LoVo (cell line): Measurements from ENCODE around the gene RALGPS1.

ENCODE experiments used
- DNase-seq: peaks from one replicate; pipeline ENCODE4 v3.0.0-alpha.2; 2016; ENCODE audit warnings: low spot score

Gene RALGPS1

GRCh38 chr9:127224178-127224882 is 309.7 kb downstream of the RALGPS1 start:
- peak; percentile 84 for DNase-seq

DNA sequence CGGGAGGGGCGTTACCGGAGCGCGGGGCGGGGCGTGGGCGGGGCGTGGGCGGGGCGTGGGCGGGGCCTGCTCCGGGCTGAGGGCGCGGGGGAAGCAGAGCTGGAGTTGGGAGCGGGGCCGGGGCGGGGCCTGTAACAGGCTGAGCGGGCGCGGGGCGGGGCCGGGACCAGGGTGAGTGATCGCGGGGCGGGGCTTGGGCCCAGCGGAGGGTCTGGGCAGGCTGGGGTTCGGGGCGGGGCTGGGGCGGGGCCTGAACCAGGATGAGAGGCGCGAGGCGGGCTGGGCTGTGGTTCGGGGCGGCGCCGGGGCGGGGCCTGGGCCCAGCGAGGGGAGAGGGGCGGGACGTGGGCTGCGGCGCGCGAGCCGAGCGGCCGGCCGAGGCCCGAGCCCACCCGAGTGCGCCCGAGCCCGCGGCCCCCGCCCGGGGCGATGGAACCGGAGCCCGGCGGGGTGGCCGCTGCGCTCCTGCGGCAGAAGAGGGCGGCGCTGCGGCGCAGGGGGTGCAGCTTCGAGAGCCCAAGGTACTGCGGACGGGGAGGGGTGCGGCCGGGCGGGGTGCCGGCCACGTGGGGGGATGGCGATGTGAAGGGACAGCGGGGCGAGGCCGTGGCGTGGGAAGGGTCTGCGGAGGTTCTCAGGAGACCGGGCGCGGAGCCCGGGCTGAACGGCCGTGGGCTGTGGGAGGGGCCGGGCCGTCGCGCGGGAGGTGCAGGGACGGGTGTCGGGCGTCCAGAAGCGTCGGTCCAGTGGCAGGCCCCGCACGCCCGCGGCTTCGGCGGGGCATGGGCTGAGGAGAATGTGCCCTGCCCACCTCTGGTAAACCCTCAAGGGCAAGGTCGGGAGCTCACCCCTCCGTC is 310.5 kb downstream of the RALGPS1 start:
- peak; percentile 96 for DNase-seq

- no peak for DNase-seq
Observed at GRCh38 chr9:127225801-127226625, 311.4 kb downstream of the RALGPS1 start.

- no peak for DNase-seq
Observed at GRCh38 chr9:127229691-127230417, 315.3 kb downstream of the RALGPS1 start.

DNA sequence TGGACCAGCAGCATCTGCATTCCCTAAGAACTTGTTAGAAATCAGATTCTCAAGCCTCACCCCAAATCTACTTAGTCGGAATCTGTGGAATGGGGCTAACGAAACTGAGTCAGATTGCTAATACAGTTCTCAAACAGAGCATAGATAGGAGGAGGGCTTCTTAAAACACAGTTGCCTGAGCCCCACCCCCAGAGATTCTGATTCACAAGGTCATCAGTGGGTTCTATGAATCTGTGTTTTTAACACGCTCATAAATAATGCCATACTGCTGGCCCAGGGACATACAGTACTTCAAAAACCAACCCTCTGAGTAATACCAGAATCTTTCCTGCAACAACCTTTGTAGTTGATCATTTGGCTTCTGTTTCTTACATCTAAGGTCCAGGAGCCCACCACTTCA is 317.1 kb downstream of the RALGPS1 start:
- no peak for DNase-seq

DNA sequence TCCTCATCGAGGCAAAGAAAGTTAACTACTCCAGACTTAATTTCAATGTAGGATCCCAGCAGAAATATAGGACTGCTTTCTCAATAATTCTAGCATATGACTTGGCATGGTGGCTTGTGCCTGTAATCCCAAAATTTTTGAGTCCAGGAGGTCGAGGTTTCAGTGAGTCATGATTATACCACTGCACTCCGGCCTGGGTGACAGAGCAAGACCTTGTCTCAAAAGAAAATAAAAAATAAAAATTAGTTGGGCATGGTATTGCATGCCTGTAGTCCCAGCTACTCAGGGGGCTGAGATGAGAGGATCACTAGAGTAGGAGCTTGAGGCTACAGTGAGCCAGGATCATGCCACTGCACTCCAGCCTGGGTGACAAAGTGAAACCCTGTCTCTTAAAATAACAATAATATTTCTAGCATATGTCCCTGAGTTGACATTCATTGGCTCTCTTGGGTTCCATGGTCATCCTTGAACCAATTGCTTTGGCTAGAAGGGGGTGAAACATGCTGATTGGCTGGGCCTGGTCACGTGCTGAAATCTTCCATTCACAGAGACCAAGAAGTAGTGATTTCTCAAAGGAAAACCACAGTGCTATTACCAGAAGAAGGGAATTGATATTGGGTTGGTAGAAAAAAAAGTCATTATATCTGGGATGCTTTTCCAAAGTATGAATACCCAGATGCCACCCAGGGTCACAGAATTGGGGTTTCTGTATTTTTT is 318.4 kb downstream of the RALGPS1 start:
- DNase-seq: no peak

- DNase-seq: no peak
Observed at GRCh38 chr9:127233550-127233949, 319.0 kb downstream of the RALGPS1 start.

DNA sequence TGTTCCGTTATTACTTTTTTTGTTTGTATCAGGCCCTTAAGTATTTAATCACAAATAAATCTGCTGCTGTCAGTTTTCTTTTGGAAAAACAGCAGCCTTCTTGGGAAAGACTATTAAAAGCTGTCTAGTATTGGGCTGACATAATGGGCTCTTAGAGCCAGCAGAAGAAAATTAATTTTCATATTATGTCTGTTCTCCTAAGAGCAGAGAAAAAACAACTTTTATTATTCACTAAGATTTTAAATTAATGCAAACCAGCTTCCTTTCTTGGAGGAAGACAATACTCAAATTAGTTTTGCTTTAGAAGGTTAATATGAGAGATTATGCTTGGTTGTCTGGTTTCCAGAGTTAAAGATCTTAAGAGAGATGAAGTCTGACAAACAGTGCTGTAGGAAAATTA is 319.4 kb downstream of the RALGPS1 start:
- no peak for DNase-seq

DNA sequence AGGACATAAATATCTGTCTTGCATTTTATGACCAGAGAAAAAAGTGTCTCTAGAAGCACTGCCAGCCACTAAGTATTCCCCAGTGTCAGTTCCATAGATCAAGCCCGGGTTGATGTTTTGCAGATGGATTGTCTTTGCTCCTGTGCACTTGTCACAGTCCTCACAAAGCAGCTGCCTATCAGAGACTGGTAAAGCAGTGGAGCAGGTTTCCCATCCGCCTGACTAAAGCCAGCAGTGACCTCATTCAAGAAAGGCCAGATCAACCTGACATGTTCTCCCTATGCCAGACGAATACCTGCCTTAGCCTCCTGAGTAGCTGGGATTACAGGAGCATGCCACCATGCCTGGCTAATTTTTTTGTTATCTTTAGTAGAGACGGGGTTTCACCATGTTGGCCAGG is 323.2 kb downstream of the RALGPS1 start:
- no peak for DNase-seq

DNA sequence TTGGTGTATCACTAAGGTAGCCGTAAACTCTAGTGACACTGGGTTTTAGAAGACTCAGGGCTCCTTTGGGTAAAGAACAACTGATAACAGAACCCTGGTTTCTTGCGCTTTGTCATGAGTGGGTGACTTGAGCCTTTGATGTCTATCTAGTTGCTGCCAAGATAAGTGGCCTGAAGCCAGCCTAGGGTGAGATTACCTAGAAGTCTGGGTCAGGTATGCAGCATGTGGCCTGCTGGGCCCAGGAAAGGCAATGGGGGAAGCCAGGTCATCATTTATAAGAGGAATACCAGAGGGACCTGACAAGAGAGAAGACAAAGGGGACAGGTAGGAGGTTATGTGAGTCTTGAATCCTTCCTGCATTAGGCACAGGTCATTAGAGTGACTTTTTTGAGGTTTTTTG is 326.8 kb downstream of the RALGPS1 start:
- no peak for DNase-seq

DNA sequence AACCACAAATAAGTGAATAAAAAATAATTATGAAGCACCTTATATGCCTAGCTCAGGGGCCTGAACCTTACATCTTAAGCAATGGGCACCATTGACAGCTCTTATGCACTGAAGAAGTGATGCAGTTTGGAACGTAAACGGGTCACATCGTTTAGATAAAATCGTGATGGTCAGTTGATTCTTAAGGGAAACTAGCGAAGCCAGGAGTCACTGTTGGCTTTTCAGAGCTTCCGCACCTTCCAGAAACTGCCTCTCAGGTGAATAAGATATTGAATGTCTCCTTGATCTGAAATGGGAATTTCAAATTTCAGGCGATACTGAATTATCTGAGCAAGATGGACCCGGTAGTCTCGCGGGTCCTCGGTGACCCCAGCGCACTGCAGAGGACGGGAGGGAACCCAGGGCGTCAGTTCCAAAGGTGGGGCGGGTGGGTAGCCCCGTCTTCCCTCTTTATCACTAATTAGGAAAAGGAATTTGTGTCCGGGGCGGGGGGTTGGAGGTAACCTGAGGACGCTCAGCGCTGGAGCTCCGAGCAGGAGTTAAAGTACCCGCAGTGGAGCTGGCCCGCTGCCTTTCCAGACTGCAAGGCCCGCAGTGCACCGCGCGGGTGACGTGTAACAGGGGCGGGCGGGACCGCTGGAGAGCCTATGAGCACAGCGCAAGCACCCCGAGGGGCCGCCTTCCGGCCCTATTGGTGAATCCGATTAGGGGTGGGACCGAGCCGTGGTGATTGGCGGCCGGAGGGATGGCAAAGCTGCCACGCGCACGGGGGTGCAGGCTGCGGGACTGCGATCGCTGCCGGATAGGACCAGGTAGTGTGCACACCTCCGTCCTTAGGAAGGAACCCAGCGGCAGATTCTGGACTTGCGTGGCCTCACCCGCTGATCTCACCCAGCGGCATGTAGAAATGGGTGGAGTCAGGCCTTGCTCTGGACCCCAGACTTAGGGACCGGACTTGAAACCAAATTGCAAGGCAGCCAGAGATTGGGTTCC is 330.3 kb downstream of the RALGPS1 start:
- DNase-seq: peak; percentile 95

DNA sequence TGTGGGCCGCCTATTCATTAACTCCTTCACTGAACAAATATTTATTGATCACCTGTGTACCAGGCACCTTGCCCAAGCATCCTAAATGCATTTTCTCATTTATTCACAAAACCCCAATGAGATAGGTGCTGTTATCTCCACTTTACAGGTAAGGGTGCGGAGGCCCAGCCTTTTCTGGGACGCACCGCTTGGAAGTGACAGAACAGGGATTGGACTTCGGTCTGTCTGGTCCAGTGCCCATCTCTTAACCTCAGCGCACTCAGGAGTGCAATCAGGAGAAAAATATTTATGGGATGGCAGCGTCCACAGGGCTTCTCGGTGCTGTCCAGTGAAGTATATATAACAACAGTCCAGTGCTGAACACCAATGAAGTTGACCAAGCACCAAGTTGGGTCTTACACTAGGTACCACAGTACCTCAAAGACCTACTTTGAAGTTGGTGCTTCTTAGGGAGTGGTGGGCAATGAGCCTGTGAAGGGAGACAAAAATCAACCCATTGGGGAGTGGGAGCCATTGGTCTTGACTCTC is 331.1 kb downstream of the RALGPS1 start:
- no peak for DNase-seq

GRCh38 chr9:127248241-127248640 is 333.7 kb downstream of the RALGPS1 start:
- no peak for DNase-seq

DNA sequence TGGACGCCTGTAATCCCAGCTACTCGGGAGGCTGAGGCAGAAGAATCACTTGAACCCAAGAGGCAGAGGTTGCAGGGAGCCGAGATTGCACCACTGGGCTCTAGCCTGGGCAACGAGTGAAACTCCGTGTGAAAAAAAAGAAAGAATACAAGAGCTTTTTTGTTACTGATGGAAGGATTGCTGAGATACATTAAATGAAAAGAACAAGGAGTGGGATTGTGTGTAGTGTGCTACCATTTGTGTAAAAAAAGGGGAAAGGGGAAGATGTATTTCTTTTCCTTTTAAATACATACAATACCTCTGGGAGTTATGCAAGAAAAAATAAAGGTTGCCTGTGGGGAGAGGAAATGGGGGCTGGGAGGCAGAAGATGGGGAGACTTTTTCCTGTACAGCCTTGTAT is 335.3 kb downstream of the RALGPS1 start:
- DNase-seq: no peak

DNA sequence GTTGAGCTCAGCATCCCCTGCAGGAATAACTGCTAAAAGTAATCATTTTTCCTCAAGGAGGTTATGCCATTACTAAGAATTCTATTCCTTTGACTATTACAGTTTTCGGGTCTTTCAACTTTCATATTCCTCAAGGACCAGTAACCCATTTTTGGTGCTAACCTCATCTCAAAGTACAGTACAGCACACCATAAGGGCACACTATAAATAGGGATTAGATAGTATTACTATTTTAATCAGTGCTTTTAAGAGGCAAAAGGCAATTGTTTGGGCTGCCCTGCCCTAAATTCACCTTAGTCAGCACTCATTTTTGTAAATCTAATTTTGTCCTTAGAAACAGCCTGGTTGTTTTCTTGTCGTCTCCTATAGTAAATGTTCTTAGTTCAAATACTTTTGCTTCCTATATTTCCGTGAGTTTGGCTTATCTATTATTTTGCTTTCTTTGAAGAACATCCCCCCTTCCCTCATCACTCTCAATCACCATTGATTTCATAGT is 336.4 kb downstream of the RALGPS1 start:
- no peak for DNase-seq

DNA sequence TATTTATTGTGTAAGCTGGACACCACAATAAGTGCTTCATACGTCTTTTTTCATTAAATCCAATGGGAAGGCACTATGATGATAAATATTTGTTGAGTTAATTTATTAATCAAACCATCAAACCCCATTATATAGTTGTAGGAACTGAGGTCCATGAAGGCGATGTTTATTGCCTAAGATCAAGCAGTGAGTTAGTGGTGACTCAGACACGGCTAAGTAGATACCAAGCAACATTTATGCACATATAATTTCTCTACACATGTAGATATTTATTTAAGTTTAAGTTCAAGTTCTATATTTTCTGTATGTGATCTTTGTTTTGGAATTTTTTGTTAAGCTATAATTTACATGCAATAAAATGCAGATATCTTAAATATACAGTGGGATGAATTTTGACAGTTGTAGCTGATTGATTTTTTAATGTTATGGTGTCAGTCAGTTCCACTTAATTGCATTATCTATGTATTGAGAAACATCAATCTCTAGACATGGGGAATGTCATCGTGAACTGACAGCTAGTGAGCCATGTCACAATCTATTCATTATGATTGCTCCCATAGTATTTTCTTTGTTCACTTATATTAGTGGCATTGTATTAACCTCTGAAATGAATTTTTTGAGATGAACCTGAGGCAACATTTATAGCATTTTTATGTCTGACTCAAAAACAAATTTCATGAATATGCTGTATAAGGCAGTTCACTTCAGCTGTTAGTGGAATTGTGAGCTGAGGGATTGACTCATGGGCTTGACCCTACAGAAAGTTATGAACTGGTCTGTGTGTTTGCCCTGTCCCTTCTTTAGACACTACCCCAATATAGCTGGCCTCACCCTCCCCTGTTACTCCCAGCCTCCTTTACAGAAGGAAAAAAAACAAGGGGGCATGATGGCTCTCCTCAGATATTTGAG is 338.1 kb downstream of the RALGPS1 start:
- no peak for DNase-seq

DNA sequence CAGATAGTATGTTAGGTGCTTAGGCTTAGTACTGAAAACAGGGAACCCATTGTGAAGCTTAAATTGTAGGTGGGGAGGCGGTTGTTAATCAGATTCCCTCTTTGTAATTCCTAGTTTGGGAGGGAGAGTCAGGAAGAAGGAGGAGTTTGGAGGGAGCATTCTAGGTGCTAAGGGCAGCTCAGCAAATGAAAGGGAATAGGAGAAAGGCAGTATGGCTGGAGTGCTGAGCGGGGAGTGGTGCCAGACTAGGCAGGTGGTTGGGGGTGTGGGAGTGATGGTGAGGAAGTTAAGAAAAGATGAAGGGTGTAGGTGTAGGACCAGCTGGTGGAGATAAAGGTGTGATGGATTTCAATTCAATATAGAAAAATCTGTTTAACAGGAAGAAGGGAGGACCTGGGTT is 338.9 kb downstream of the RALGPS1 start:
- no peak for DNase-seq

- DNase-seq: no peak
Observed at GRCh38 chr9:127255692-127256091, 341.1 kb downstream of the RALGPS1 start.
